ENCODE results near the gene CELSR1.
"Not testable (repeated sequence)": the region's sequence is repeated elsewhere in the genome, so short reads cannot be mapped to it uniquely, and the experiment has no call there.

CELSR1 gene

GRCh38 chr22:46511151-46512038 lies 26.0 kb downstream of the CELSR1 start:
- no peak for DNase-seq (ENCODE audit: low read depth)

- DNase-seq (ENCODE audit: low read depth) = no peak
These were observed 27.9 kb downstream of the CELSR1 start for GRCh38 chr22:46509416-46510089.

GRCh38 chr22:46508491-46508999 lies 28.9 kb downstream of the CELSR1 start:
- DNase-seq (ENCODE audit: low read depth) = no peak

- DNase-seq (ENCODE audit: low read depth) = no peak
These were observed 29.7 kb downstream of the CELSR1 start for GRCh38 chr22:46507451-46508425.

- no peak for DNase-seq (ENCODE audit: low read depth)
These were observed 32.8 kb downstream of the CELSR1 start for GRCh38 chr22:46504584-46504983.

GRCh38 chr22:46502440-46503175 lies 34.8 kb downstream of the CELSR1 start:
- DNase-seq (ENCODE audit: low read depth) = no peak

GRCh38 chr22:46501701-46502100 lies 35.7 kb downstream of the CELSR1 start:
- peak; percentile 86 for DNase-seq (ENCODE audit: low read depth)

- DNase-seq (ENCODE audit: low read depth) = not testable (repeated sequence)
These were observed 36.2 kb downstream of the CELSR1 start for GRCh38 chr22:46501265-46501664.

GRCh38 chr22:46500201-46500600 lies 37.2 kb downstream of the CELSR1 start:
- no peak for DNase-seq (ENCODE audit: low read depth)

GRCh38 chr22:46499805-46500189 lies 37.6 kb downstream of the CELSR1 start:
- no peak for DNase-seq (ENCODE audit: low read depth)

GRCh38 chr22:46491946-46492345 lies 45.5 kb downstream of the CELSR1 start:
- DNase-seq (ENCODE audit: low read depth) = peak; percentile 35

GRCh38 chr22:46490538-46490937 lies 46.9 kb downstream of the CELSR1 start:
- no peak for DNase-seq (ENCODE audit: low read depth)

- no peak for DNase-seq (ENCODE audit: low read depth)
These were observed 50.3 kb downstream of the CELSR1 start for GRCh38 chr22:46486996-46487717.

- peak; percentile 30 for DNase-seq (ENCODE audit: low read depth)
These were observed 52.4 kb downstream of the CELSR1 start for GRCh38 chr22:46484861-46485595.

GRCh38 chr22:46484156-46484860 lies 53.1 kb downstream of the CELSR1 start:
- no peak for DNase-seq (ENCODE audit: low read depth)

GRCh38 chr22:46483353-46483752 lies 54.1 kb downstream of the CELSR1 start:
- no peak for DNase-seq (ENCODE audit: low read depth)

GRCh38 chr22:46482056-46482675 lies 55.3 kb downstream of the CELSR1 start:
- DNase-seq (ENCODE audit: low read depth) = no peak

GRCh38 chr22:46481386-46481785 lies 56.0 kb downstream of the CELSR1 start:
- DNase-seq (ENCODE audit: low read depth) = no peak

GRCh38 chr22:46480396-46480795 lies 57.0 kb downstream of the CELSR1 start:
- DNase-seq (ENCODE audit: low read depth) = no peak
